HG03575 (cell line): ENCODE data around the gene GJC3.
"Not testable (repeated sequence)": the region's sequence is repeated elsewhere in the genome, so short reads cannot be mapped to it uniquely, and the experiment has no call there.

ENCODE experiments used
- ATAC-seq: cut with Tn5 transposase; IDR thresholded peaks from one replicate; pipeline ENCODE4 v1.9.1; 2021; ENCODE audit not compliant: unreplicated experiment, insufficient number of reproducible peaks, low FRiP score; ENCODE audit errors: extremely low read depth

The GJC3 gene

DNA sequence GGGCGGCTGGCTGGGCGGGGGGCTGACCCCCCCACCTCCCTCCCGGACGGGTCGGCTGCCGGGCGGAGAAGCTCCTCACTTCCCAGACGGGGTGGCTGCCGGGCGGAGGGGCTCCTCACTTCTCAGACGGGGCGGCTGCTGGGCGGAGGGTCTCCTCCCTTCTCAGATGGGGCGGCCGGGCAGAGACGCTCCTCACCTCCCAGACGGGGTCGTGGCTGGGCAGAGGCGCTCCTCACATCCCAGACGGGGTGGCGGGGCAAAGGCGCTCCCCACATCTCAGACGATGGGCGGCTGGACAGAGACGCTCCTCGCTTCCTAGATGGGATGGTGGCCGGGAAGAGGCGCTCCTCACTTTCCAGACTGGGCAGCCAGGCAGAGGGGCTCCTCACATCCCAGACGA is 41.1 kb downstream of the GJC3 start:
- ATAC-seq, result not testable (repeated sequence)

DNA sequence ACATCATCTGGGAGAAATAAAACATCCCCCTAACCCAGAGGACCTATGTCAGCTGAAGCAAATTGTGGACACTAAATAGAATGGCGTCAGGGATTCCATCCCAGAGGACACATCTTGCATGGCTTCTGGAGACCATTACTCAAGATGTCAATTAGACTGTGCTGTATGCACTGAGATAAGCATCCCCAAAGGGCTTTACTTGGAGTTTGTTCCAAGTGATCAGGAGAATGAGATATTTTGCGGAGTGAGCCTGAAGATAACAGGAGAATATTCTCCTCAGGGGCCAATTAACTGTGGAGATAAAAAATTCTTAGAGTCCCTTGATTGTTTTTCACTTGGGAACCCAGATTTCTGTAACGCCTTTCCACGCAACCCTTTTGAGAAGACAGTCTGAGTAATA is 48.0 kb downstream of the GJC3 start:
- ATAC-seq, result no peak

DNA sequence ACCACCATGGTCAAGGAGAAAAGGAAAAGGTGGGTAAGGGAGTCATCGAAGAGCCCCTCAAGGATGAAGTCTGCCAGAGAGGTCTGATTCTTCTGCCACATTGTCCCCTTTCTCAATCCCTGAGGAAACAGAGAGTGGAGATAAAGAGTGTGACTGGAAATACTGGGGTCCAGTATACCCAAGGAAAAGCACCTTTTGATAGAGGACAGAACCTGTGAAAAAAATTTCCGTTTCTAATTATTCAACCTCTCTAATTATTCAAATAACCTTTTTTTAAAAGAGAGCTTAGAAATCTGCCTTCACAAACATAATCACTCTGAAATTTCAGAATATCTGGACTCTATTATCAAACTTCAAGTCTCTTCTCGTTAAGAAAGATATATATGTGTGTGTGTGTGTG is 52.5 kb downstream of the GJC3 start, which contains the start of gene OR2AE1:
Gene OR2AE1 (minus strand): TSS at position 101 of the 400 bp plus-strand sequence. CDS start 0 bp downstream, at position 101.
- no peak for ATAC-seq

DNA sequence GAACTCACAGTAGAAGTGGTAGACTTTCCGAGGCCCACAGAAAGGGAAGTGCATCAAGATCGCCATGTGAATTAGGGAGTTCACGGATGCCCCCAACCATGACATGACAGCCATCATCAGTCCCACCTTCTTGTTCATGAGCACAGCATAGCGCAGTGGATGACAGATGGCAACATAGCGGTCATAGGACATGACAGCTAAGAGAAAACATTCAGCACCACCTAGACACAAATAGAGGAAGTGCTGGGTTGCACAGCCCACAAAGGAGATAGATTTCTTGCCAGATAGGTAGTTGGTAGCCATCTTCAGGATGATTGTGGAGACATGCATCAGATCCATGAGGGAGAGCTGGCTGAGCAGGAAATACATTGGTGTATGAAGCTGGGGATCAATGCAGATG is 52.9 kb downstream of the GJC3 start:
- no peak for ATAC-seq
